HEK293 (cell line): ENCODE results near the gene MOB3C.
A peak's percentile ranks its signal among the peaks of the same experiment; 100 is the strongest.

ENCODE experiments used
- ELK4 ChIP-seq: IDR thresholded peaks from 2 replicates; pipeline ENCODE4 v1.6.1; 2011; ENCODE audit warnings: mild to moderate bottlenecking, low read depth, low read length, borderline replicate concordance
- GLI2 ChIP-seq: fragments of 450-650 bp; formaldehyde crosslinking; IDR thresholded peaks from 2 replicates; pipeline ENCODE4; 2017; ENCODE audit warnings: missing biosample characterization, missing genetic modification characterization, low read depth, borderline replicate concordance
- HOXC10 ChIP-seq: sonication (generic); formaldehyde crosslinking; IDR thresholded peaks from 2 replicates; pipeline ENCODE4 v1.8.1; 2023; ENCODE audit warnings: mild to moderate bottlenecking, missing genetic modification reagents
- INSM2 ChIP-seq: fragments of 450-650 bp; formaldehyde crosslinking; IDR thresholded peaks from 2 replicates; pipeline ENCODE4 v1.5.1; 2016; ENCODE audit warnings: missing biosample characterization, missing genetic modification characterization
- KLF16 ChIP-seq: fragments of 450-650 bp; formaldehyde crosslinking; IDR thresholded peaks from 2 replicates; pipeline ENCODE4 v1.5.1; 2017; ENCODE audit warnings: missing biosample characterization, missing genetic modification characterization
- PRDM10 ChIP-seq: fragments of 450-650 bp; formaldehyde crosslinking; IDR thresholded peaks from 2 replicates; pipeline ENCODE4 v1.5.1; 2016; ENCODE audit warnings: missing biosample characterization, missing genetic modification characterization
- YY1 ChIP-seq: fragments of 450-650 bp; formaldehyde crosslinking; IDR thresholded peaks from 2 replicates; pipeline ENCODE4 v1.5.1; 2018; ENCODE audit warnings: missing biosample characterization, missing genetic modification characterization
- ZBTB11 ChIP-seq: fragments of 450-650 bp; formaldehyde crosslinking; conservative IDR thresholded peaks from 2 replicates; pipeline ENCODE4 v1.5.1; 2016; ENCODE audit warnings: low read depth, missing biosample characterization, missing genetic modification characterization
- ZBTB7A ChIP-seq: fragments of 450-650 bp; formaldehyde crosslinking; IDR thresholded peaks from 2 replicates; pipeline ENCODE4 v1.5.1; 2016; ENCODE audit warnings: low read depth, missing biosample characterization, missing genetic modification characterization
- ZFP3 ChIP-seq: fragments of 450-650 bp; formaldehyde crosslinking; IDR thresholded peaks from 2 replicates; pipeline ENCODE4 v1.5.1; 2016; ENCODE audit warnings: low read depth, missing biosample characterization, missing genetic modification characterization
- ZFP41 ChIP-seq: fragments of 450-650 bp; formaldehyde crosslinking; IDR thresholded peaks from 2 replicates; pipeline ENCODE4 v1.5.1; 2016; ENCODE audit warnings: missing biosample characterization, missing genetic modification characterization, borderline replicate concordance
- ZNF132 ChIP-seq: fragments of 450-650 bp; formaldehyde crosslinking; IDR thresholded peaks from 2 replicates; pipeline ENCODE4 v1.5.1; 2017; ENCODE audit warnings: missing biosample characterization, missing genetic modification characterization, borderline replicate concordance
- ZNF169 ChIP-seq: fragments of 450-650 bp; formaldehyde crosslinking; IDR thresholded peaks from 2 replicates; pipeline ENCODE4 v1.5.1; 2016; ENCODE audit warnings: missing biosample characterization, missing genetic modification characterization
- ZNF175 ChIP-seq: fragments of 450-650 bp; formaldehyde crosslinking; IDR thresholded peaks from 2 replicates; pipeline ENCODE4 v1.5.1; 2016; ENCODE audit warnings: missing biosample characterization, missing genetic modification characterization
- ZNF211 ChIP-seq: fragments of 450-650 bp; formaldehyde crosslinking; IDR thresholded peaks from 2 replicates; pipeline ENCODE4 v1.5.1; 2016; ENCODE audit warnings: low read depth, missing biosample characterization, missing genetic modification characterization
- ZNF248 ChIP-seq: fragments of 450-650 bp; formaldehyde crosslinking; IDR thresholded peaks from 2 replicates; pipeline ENCODE4 v1.5.1; 2017; ENCODE audit warnings: missing biosample characterization, missing genetic modification characterization
- ZNF335 ChIP-seq: fragments of 450-650 bp; formaldehyde crosslinking; conservative IDR thresholded peaks from 2 replicates; pipeline ENCODE4 v1.5.1; 2016; ENCODE audit warnings: missing biosample characterization, missing genetic modification characterization
- ZNF350 ChIP-seq: fragments of 450-650 bp; formaldehyde crosslinking; IDR thresholded peaks from 2 replicates; pipeline ENCODE4 v1.5.0; 2017; ENCODE audit warnings: missing biosample characterization, mild to moderate bottlenecking, missing genetic modification characterization
- ZNF366 ChIP-seq: fragments of 450-650 bp; formaldehyde crosslinking; conservative IDR thresholded peaks from 2 replicates; pipeline ENCODE4 v1.5.1; 2016; ENCODE audit warnings: missing biosample characterization, missing genetic modification characterization
- ZNF473 ChIP-seq: fragments of 450-650 bp; formaldehyde crosslinking; IDR thresholded peaks from 2 replicates; pipeline ENCODE4 v1.5.1; 2017; ENCODE audit warnings: missing biosample characterization, missing genetic modification characterization
- ZNF529 ChIP-seq: fragments of 450-650 bp; formaldehyde crosslinking; IDR thresholded peaks from 2 replicates; pipeline ENCODE4 v1.5.1; 2017; ENCODE audit warnings: missing genetic modification characterization, missing biosample characterization; ENCODE audit not compliant: insufficient replicate concordance
- ZNF610 ChIP-seq: fragments of 450-650 bp; formaldehyde crosslinking; IDR thresholded peaks from 2 replicates; pipeline ENCODE4 v1.5.1; 2016; ENCODE audit warnings: missing biosample characterization, missing genetic modification characterization, borderline replicate concordance
- ZNF645 ChIP-seq: fragments of 450-650 bp; formaldehyde crosslinking; IDR thresholded peaks from 2 replicates; pipeline ENCODE4; 2016; ENCODE audit warnings: missing biosample characterization, missing genetic modification characterization
- ZNF658 ChIP-seq: fragments of 450-650 bp; formaldehyde crosslinking; IDR thresholded peaks from 2 replicates; pipeline ENCODE4; 2016; ENCODE audit warnings: missing biosample characterization, missing genetic modification characterization
- ZNF768 ChIP-seq: fragments of 450-650 bp; formaldehyde crosslinking; IDR thresholded peaks from 2 replicates; pipeline ENCODE4 v1.5.1; 2018; ENCODE audit warnings: missing biosample characterization, mild to moderate bottlenecking, missing genetic modification characterization
- ZNF792 ChIP-seq: fragments of 450-650 bp; formaldehyde crosslinking; IDR thresholded peaks from 2 replicates; pipeline ENCODE4 v1.5.1; 2016; ENCODE audit warnings: missing biosample characterization, missing genetic modification characterization

Gene MOB3C

GRCh38 chr1:46643368-46643775, 26.8 kb upstream of the MOB3C start (continued):
- TF ChIP-seq GLI2 (peak; percentile 87), ZNF175 (tag by site-specific recombination) (no peak), KLF16 (tag by site-specific recombination) (no peak), ZFP3 (tag by site-specific recombination) (no peak), ZNF366 (tag by site-specific recombination) (peak; percentile 79), PRDM10 (tag by site-specific recombination) (peak; percentile 80), ZNF645 (no peak), ZBTB7A (no peak), ZNF792 (tag by site-specific recombination) (peak; percentile 96), ZNF658 (tag by site-specific recombination) (no peak), ZNF473 (tag by site-specific recombination) (no peak), ZNF169 (no peak), ZNF211 (tag by site-specific recombination) (no peak), ZNF529 (no peak), ZNF768 (tag by site-specific recombination) (0 out of 2 replicates have a peak, but pooled peaks have one; percentile 3), ZFP41 (tag by site-specific recombination) (no peak), ZBTB11 (tag by site-specific recombination) (no peak), ZNF350 (tag by site-specific recombination) (no peak), YY1 (tag by site-specific recombination) (peak; percentile 69), HOXC10 (CRISPR knock-in tag) (no peak), ZNF248 (tag by site-specific recombination) (no peak), ELK4 (no peak), ZNF132 (no peak), ZNF610 (0 out of 2 replicates have a peak, but pooled peaks have one; percentile 75), INSM2 (tag by site-specific recombination) (peak; percentile 82), ZNF335 (no peak)
